ENCODE data around the gene GMEB2.

DNA sequence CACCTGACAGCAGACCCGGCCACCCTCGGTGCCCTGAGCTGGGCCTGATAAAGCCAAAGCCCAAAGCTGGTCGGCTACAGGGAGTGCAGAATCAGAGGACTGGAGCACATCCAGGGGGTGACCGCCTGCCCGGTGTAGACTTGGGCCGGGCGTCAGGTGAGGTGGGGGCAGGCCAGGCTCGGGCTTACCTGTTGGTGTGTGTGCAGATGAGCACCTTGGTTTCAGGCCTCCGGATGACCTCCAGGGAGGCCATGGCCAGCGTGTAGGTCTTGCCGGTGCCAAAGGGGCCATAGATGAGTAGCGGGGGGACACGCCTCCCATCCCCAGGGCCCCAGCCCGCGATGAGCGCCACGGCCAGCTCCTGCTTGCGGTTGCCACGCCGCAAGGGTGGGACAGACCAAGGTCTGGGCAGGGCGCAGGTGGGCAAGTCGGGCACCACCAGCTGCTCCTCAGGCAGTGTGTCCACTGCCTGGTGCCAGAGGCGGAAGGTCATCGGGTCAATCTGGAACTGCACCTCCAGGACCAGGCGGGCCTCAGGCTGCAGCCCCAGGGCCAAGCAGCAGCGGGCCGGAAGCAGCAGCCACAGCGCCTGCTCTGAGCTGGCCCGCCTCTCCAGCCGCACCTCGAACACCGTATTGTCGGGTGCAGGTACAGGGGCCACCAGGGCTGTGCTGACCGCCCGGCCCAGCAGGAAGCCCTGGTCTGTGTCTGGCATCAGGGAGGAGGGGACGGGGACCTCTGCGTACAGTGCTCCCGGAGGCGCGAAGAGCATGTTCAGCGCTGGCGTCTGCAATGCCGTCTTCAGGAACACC lies 58.5 kb downstream of the GMEB2 start:
- TF ChIP-seq GATA2 (IDR thresholded peaks at IDR 0.05; ENCODE audit: low read depth, low read length) (no peak), GATA3 (IDR thresholded peaks at IDR 0.05; ENCODE audit: low read depth, low read length) (no peak)
